Measurements from ENCODE around the gene EGLN1. TPM values are rescaled to one million over a fixed set of nuclear protein-coding genes. Genes with fewer than 3 reads are reported as not detected.

EGLN1 gene
- total and polyA plus RNA-seq, 10 donors, result 5.6 to 44.0 (median 37.2) TPM

DNA sequence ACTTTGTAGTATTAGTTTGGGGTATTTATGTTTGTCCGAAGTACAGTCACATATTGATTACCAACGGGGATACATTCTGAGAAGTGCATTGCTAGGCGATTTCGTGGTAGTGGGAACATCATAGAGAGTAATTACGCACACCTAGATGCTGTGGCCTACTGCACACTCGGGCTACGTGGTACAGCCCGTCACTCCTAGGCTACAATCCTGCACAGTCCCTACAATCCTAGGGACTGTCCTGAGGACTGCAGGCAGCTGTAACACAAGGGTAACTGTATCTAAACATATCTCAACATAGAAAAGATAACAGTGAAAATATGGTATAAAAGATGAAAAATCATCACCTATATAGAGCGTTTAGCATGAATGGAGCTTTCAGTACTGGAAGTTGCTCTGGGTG is 103.0 kb downstream of the EGLN1 start:
- Histone ChIP-seq H3K4me3 (no peak overlapping the region), H3K27ac (no peak overlapping the region), H3K36me3 (no peaks in the 10 kb centered on the region), H3K4me1 (peaks cover 0 to 4% (median 0%) of the 10 kb centered on the region in 6 donors), H3K9me3 (peaks cover 0 to 4% (median 0%) of the 10 kb centered on the region in 8 donors), H3K27me3 (replicated peaks in 1 of 7) (no peaks in the 10 kb centered on the region)
- DNase-seq, result no peak
- TF ChIP-seq POLR2A (IDR thresholded peaks at IDR 0.05) (no peak), POLR2AphosphoS5 (IDR thresholded peaks at IDR 0.05) (no peak)
- TF ChIP-seq, protein P1, sequence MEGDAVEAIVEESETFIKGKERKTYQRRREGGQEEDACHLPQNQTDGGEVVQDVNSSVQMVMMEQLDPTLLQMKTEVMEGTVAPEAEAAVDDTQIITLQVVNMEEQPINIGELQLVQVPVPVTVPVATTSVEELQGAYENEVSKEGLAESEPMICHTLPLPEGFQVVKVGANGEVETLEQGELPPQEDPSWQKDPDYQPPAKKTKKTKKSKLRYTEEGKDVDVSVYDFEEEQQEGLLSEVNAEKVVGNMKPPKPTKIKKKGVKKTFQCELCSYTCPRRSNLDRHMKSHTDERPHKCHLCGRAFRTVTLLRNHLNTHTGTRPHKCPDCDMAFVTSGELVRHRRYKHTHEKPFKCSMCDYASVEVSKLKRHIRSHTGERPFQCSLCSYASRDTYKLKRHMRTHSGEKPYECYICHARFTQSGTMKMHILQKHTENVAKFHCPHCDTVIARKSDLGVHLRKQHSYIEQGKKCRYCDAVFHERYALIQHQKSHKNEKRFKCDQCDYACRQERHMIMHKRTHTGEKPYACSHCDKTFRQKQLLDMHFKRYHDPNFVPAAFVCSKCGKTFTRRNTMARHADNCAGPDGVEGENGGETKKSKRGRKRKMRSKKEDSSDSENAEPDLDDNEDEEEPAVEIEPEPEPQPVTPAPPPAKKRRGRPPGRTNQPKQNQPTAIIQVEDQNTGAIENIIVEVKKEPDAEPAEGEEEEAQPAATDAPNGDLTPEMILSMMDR (IDR thresholded peaks at IDR 0.05 in 8 of 11, conservative IDR thresholded peaks at IDR 0.05 in 3 of 11), result no peak
- 91 to 97% (median 92%) methylated on average over 9 of the region's 9 CpGs for WGBS, 5 donors
- intact Hi-C loops (cut with DNase I; ENCODE audit: low total_unique reads), result no loop called here

DNA sequence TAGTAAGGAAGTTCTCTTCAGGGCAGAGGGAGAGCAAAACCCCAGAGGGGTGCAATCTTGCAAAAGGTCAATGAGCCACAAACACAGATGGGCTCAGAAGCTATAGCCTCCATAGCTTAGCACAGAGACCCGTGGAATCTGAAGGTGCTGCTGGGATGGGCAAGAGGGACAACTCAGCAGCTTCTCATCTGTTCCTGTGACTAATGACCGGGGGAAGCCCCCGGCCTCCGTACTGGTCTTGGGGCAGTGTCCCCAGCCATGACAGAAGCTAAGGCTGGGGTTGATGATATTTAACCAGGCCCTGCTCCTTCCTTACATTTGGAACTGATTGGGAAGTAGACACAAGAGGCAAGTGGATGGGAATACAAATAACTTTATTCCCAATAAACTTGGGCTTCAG is 103.5 kb downstream of the EGLN1 start:
- Histone ChIP-seq H3K27ac (no peak overlapping the region), H3K36me3 (no peaks in the 10 kb centered on the region), H3K4me3 (no peak overlapping the region), H3K27me3 (replicated peaks in 1 of 7) (no peaks in the 10 kb centered on the region), H3K4me1 (peaks cover 0 to 4% (median 0%) of the 10 kb centered on the region in 6 donors), H3K9me3 (peaks cover 0 to 4% (median 0%) of the 10 kb centered on the region in 8 donors)
- TF ChIP-seq POLR2A (IDR thresholded peaks at IDR 0.05) (no peak), POLR2AphosphoS5 (IDR thresholded peaks at IDR 0.05) (no peak)
- TF ChIP-seq, protein P1 (IDR thresholded peaks at IDR 0.05 in 8 of 11, conservative IDR thresholded peaks at IDR 0.05 in 3 of 11), result no peak
- 90 to 98% (median 93%) methylated on average over 4 of the region's 4 CpGs for WGBS, 5 donors
- no peak for DNase-seq
- intact Hi-C loops (cut with DNase I; ENCODE audit: low total_unique reads), result no loop called here

DNA sequence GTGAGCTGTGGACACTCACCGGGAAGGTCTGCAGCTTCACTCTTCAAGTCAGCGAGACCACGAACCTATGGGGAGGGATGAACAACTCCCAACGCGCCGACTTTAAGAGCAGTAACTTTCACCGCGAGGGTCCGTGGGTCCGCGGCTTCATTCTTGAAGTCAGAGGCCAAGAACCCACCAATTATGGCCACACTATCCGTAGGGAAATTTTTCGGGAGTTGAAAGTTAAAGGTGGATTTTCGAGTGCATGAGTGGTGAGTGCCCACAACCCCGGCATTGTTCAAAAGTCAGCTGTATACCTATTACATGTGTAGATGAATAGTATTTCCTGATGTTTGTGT is 104.1 kb downstream of the EGLN1 start:
- H3K4me3 ChIP-seq, result no peak overlapping the region
- peaks cover 0 to 4% (median 0%) of the 10 kb centered on the region in 8 donors for H3K9me3 ChIP-seq
- H3K36me3 ChIP-seq, result no peaks in the 10 kb centered on the region
- intact Hi-C loops (cut with DNase I; ENCODE audit: low total_unique reads), result no loop called here
- no peaks in the 10 kb centered on the region for H3K27me3 ChIP-seq (replicated peaks in 1 of 7)
- no peak overlapping the region for H3K27ac ChIP-seq
- 92 to 97% (median 95%) methylated on average over 15 of the region's 15 CpGs for WGBS, 5 donors
- DNase-seq, result no peak
- TF ChIP-seq POLR2A (IDR thresholded peaks at IDR 0.05) (no peak), POLR2AphosphoS5 (IDR thresholded peaks at IDR 0.05) (no peak)
- TF ChIP-seq, protein P1 (IDR thresholded peaks at IDR 0.05 in 8 of 11, conservative IDR thresholded peaks at IDR 0.05 in 3 of 11), result no peak
- H3K4me1 ChIP-seq, result peaks cover 0 to 4% (median 0%) of the 10 kb centered on the region in 6 donors

DNA sequence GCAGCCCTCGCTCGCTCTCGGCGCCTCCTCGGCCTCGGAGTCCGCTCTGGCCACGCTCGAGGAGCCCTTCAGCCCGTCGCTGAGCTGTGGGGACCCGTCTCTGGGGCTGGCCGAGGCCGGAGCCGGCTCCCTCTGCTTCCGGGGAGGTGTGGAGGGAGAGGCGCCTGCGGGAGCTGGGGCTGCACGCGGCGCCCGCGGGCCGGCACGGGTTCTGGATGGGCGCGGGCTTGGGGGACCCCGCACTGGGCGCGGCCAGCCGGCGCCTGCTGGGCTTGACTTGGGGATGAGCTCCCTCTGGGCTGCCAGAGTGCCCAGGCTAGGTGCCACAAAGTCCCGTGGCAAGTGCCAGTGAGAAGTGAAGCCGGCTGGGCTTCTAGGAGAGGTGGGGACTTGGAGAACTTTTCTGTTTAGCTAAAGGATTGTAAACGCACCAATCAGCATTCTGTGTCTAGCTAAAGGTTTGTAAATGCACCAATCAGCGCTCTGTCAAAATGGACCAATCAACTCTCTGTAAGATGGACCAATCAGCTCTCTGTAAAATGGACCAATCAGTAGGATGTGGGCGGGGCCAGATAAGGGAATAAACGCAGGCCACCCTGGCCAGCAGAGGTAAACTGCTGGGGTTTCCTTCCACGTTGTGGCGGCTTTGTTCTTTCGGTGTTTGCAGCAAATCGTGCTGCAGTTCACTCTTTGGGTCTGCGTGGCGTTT is 104.6 kb downstream of the EGLN1 start:
- Histone ChIP-seq H3K4me1 (peaks cover 0 to 4% (median 0%) of the 10 kb centered on the region in 6 donors), H3K27me3 (replicated peaks in 1 of 7) (no peaks in the 10 kb centered on the region), H3K4me3 (no peak overlapping the region), H3K36me3 (no peaks in the 10 kb centered on the region), H3K9me3 (peaks cover 0 to 4% (median 0%) of the 10 kb centered on the region in 8 donors), H3K27ac (no peak overlapping the region)
- intact Hi-C loops (cut with DNase I; ENCODE audit: low total_unique reads), result no loop called here
- no peak for DNase-seq
- no peak for TF ChIP-seq POLR2A (IDR thresholded peaks at IDR 0.05)
- TF ChIP-seq, protein P1 (IDR thresholded peaks at IDR 0.05 in 8 of 11, conservative IDR thresholded peaks at IDR 0.05 in 3 of 11), result no peak
- TF ChIP-seq POLR2AphosphoS5 (IDR thresholded peaks at IDR 0.05), result no peak
- WGBS, 5 donors, result 92 to 97% (median 95%) methylated on average over 23 to 44 of the region's 44 CpGs

All from spleen (tissue), 11 donors.